Upper lobe of right lung (tissue), 1 donor: Measurements from ENCODE around the gene LPP. TPM values are rescaled to one million over a fixed set of nuclear protein-coding genes. Genes with fewer than 3 reads are reported as not detected.

Source experiments
- ATAC-seq: fragments of 200-7000 bp; cut with Tn5 transposase; one replicate; pipeline ENCODE4 v1.9.1; 2020; ENCODE audit warnings: mild to moderate bottlenecking, moderate library complexity
- DNase-seq: peaks from one replicate; pipeline ENCODE4 v3.0.0-alpha.2; 2020
- H3K27ac ChIP-seq: fragments of 200-600 bp; one replicate; pipeline ENCODE4 v1.8.0; 2022
- H3K27me3 ChIP-seq: fragments of 200-600 bp; one replicate; pipeline ENCODE4 v1.8.0; 2022; ENCODE audit warnings: mild to moderate bottlenecking
- H3K36me3 ChIP-seq: fragments of 200-600 bp; one replicate; pipeline ENCODE4 v1.8.0; 2022
- H3K4me1 ChIP-seq: fragments of 200-600 bp; one replicate; pipeline ENCODE4 v1.8.0; 2022
- H3K4me3 ChIP-seq: fragments of 200-600 bp; one replicate; pipeline ENCODE4 v1.8.0; 2022; ENCODE audit warnings: mild to moderate bottlenecking
- H3K9me3 ChIP-seq: fragments of 200-600 bp; one replicate; pipeline ENCODE4 v1.8.0; 2022
- intact Hi-C: fragments of 100-400 bp; cut with DNase I; formaldehyde crosslinking; loops from one replicate; pipeline ENCODE4 v1.11.0; 2022
- total RNA-seq: library from RNA; stranded (reverse); fragmentation: NEBNext Ultra II Directional; extraction: Animal tissue kit (Norgen Biotek cat#: 25700); gene quantifications from one replicate; pipeline ENCODE4 v1.2.1, GENCODE V29; 2021
- TF ChIP-seq, protein P1 (sequence below): fragments of 200-600 bp; IDR thresholded peaks from one replicate; pipeline ENCODE4 v1.8.0; 2022; ENCODE audit warnings: antibody characterized with exemption
- donor health status: DM: no; HTN: yes; CAD: no; lungs with severe emphysema.

Gene LPP
- total RNA-seq, 1 donor from 2014 or later = 191 TPM

DNA sequence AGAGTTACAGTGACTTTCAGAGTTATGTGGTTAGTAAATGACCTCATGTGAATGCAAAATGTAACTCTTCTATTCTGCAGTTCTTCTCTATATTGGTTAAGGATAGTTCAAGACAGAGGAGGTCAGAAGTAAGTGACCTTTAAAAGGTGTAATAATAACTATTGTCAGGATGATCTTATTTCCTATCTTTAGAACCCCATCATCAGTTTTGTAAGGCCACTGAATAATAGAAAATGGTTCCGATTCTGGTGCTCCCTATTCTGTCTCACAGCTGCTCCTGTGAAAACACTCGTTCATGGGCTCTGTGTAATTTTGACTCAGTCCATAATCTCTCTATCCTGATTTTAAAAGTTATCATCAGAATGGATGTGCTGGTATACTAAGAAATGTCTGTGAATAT lies 463.3 kb downstream of the LPP start:
- Histone ChIP-seq H3K27me3 (no peaks in the 10 kb centered on the region), H3K27ac (no peak overlapping the region), H3K9me3 (no peaks in the 10 kb centered on the region), H3K36me3 (no peaks in the 10 kb centered on the region), H3K4me1 (no peaks in the 10 kb centered on the region), H3K4me3 (no peak overlapping the region)
- DNase-seq = no peak
- no peak for ATAC-seq
- intact Hi-C loops = no loop called here
- TF ChIP-seq, protein P1, sequence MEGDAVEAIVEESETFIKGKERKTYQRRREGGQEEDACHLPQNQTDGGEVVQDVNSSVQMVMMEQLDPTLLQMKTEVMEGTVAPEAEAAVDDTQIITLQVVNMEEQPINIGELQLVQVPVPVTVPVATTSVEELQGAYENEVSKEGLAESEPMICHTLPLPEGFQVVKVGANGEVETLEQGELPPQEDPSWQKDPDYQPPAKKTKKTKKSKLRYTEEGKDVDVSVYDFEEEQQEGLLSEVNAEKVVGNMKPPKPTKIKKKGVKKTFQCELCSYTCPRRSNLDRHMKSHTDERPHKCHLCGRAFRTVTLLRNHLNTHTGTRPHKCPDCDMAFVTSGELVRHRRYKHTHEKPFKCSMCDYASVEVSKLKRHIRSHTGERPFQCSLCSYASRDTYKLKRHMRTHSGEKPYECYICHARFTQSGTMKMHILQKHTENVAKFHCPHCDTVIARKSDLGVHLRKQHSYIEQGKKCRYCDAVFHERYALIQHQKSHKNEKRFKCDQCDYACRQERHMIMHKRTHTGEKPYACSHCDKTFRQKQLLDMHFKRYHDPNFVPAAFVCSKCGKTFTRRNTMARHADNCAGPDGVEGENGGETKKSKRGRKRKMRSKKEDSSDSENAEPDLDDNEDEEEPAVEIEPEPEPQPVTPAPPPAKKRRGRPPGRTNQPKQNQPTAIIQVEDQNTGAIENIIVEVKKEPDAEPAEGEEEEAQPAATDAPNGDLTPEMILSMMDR = no peak

DNA sequence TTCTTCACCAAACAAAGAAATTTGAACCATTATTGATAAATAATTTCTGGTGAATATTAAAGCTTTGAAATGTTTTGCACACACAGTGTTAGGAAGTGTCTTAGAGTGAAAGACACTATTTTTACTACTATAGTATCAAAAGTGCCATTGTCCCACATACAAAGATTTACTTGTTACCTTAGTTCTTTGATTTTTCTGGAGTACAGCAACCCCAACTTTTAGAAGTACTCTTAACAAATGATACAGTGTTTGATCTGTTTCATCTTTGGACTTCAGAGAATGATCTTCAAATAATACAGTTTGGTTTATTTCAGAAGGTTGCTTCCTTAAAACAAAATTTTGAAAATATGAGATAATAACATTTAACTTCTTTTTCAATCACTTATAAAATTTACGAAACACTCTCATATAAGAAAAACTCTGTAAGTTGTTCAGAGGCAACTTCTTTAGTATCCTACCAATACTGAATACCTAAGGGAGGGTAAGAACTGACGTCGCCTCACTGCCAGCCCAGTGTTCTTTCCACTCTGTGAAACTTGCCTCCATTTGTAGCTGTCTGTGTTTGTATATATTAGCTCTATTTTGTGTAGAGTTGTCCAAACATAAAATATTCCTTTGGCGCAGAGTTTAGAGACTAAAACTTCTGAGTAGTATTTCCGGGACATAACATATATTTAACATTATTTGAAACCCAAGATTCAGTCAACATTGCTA lies 464.2 kb downstream of the LPP start:
- ATAC-seq (no peak), DNase-seq (no peak)
- TF ChIP-seq, protein P1 = no peak
- H3K27ac ChIP-seq = no peak overlapping the region
- H3K27me3 ChIP-seq = no peaks in the 10 kb centered on the region
- intact Hi-C loops = no loop called here
- no peaks in the 10 kb centered on the region for H3K36me3 ChIP-seq
- H3K4me1 ChIP-seq = no peaks in the 10 kb centered on the region
- H3K4me3 ChIP-seq = no peak overlapping the region
- H3K9me3 ChIP-seq = no peaks in the 10 kb centered on the region

GRCh38 chr3:188620752-188621151 lies 466.8 kb downstream of the LPP start:
- no peak for DNase-seq
- no peaks in the 10 kb centered on the region for H3K9me3 ChIP-seq
- H3K36me3 ChIP-seq = no peaks in the 10 kb centered on the region
- peaks cover 8% of the 10 kb centered on the region for H3K4me1 ChIP-seq
- H3K27me3 ChIP-seq = no peaks in the 10 kb centered on the region
- TF ChIP-seq, protein P1 = no peak
- H3K27ac ChIP-seq = no peak overlapping the region
- ATAC-seq = no peak
- intact Hi-C loops = no loop called here
- H3K4me3 ChIP-seq = no peak overlapping the region

GRCh38 chr3:188624384-188624783 lies 470.4 kb downstream of the LPP start:
- TF ChIP-seq, protein P1 = no peak
- Histone ChIP-seq H3K36me3 (no peaks in the 10 kb centered on the region), H3K27ac (peak overlapping the region; percentile 32), H3K4me1 (peaks cover 8% of the 10 kb centered on the region), H3K27me3 (no peaks in the 10 kb centered on the region), H3K9me3 (no peaks in the 10 kb centered on the region), H3K4me3 (no peak overlapping the region)
- no peak for DNase-seq
- ATAC-seq = peak; percentile 83
- intact Hi-C loops = no loop called here

GRCh38 chr3:188624828-188625227 lies 470.9 kb downstream of the LPP start:
- no peaks in the 10 kb centered on the region for H3K36me3 ChIP-seq
- ATAC-seq (no peak), DNase-seq (no peak)
- H3K27me3 ChIP-seq = no peaks in the 10 kb centered on the region
- no peak overlapping the region for H3K27ac ChIP-seq
- no peaks in the 10 kb centered on the region for H3K9me3 ChIP-seq
- peaks cover 8% of the 10 kb centered on the region for H3K4me1 ChIP-seq
- intact Hi-C loops = no loop called here
- TF ChIP-seq, protein P1 = no peak
- no peak overlapping the region for H3K4me3 ChIP-seq

DNA sequence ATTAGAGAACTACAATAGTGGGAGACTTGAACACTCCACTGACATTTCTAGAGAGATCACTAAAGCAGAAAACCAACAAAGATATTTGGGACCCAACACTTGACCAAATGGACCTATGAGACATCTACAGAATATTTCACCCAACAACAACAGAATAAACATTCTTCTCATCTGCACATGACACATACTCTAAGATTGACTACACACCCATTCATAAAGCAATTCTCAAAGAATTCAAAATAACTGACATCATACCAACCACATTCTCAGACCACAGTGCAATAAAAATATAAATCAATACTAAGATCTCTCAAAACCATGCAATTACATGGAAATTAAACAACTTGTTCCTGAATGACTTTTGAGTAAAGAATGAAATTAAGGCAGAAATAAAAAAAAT lies 473.7 kb downstream of the LPP start:
- DNase-seq = no peak
- H3K9me3 ChIP-seq = no peaks in the 10 kb centered on the region
- H3K27me3 ChIP-seq = no peaks in the 10 kb centered on the region
- peaks cover 8% of the 10 kb centered on the region for H3K4me1 ChIP-seq
- intact Hi-C loops = no loop called here
- TF ChIP-seq, protein P1 = no peak
- H3K4me3 ChIP-seq = no peak overlapping the region
- no peak for ATAC-seq
- H3K27ac ChIP-seq = no peak overlapping the region
- no peaks in the 10 kb centered on the region for H3K36me3 ChIP-seq
